HG02885 (cell line): ENCODE measurements around the gene KANTR.

ENCODE experiments used
- ATAC-seq: cut with Tn5 transposase; IDR thresholded peaks from one replicate; pipeline ENCODE4 v1.9.1; 2021; ENCODE audit warnings: mild to moderate bottlenecking; ENCODE audit not compliant: unreplicated experiment, poor library complexity

KANTR gene

GRCh38 chrX:53093748-53094581, at the start of gene KANTR:
Gene KANTR, plus strand, starts transcription at chrX:53094142. Its CDS starts 30,131 bp downstream, at chrX:53124273.
- ATAC-seq, result peak; percentile 74

GRCh38 chrX:53044995-53045394, 48.9 kb upstream of the KANTR start:
- ATAC-seq, result no peak

- no peak for ATAC-seq
Observed at GRCh38 chrX:53047228-53047627, 46.7 kb upstream of the KANTR start.

- no peak for ATAC-seq
Observed at GRCh38 chrX:53048169-53049126, 45.5 kb upstream of the KANTR start, which contains the start of gene GPR173. Gene GPR173, plus strand, starts transcription at chrX:53048789. Its CDS starts 27,833 bp downstream, at chrX:53076622.

GRCh38 chrX:53049127-53049517, 44.8 kb upstream of the KANTR start:
- ATAC-seq, result no peak

- no peak for ATAC-seq
Observed at GRCh38 chrX:53050841-53051240, 43.1 kb upstream of the KANTR start.

GRCh38 chrX:53055244-53055849, 38.6 kb upstream of the KANTR start:
- ATAC-seq, result no peak

GRCh38 chrX:53056292-53056691, 37.6 kb upstream of the KANTR start:
- ATAC-seq, result no peak

GRCh38 chrX:53065104-53065503, 28.8 kb upstream of the KANTR start:
- ATAC-seq, result no peak

- no peak for ATAC-seq
Observed at GRCh38 chrX:53071064-53071463, 22.9 kb upstream of the KANTR start.

GRCh38 chrX:53071604-53072417, 22.1 kb upstream of the KANTR start:
- peak; percentile 80 for ATAC-seq

- ATAC-seq, result no peak
Observed at GRCh38 chrX:53072418-53073114, 21.4 kb upstream of the KANTR start.

- no peak for ATAC-seq
Observed at GRCh38 chrX:53073115-53073586, 20.8 kb upstream of the KANTR start.

GRCh38 chrX:53075011-53075410, 18.9 kb upstream of the KANTR start:
- no peak for ATAC-seq

GRCh38 chrX:53076671-53077070, 17.3 kb upstream of the KANTR start:
- ATAC-seq, result no peak

GRCh38 chrX:53077207-53078197, 16.4 kb upstream of the KANTR start:
- ATAC-seq, result no peak

GRCh38 chrX:53078943-53079342, 15.0 kb upstream of the KANTR start:
- ATAC-seq, result no peak
